GM12873 (cell line): ENCODE results near the gene TRAF1.

ENCODE experiments used
- TF ChIP-seq, protein P1 (sequence below): IDR thresholded peaks from 2 replicates; pipeline ENCODE4 v1.5.1; 2012; ENCODE audit warnings: low read depth, mild to moderate bottlenecking, moderate library complexity, low read length, control low read depth; ENCODE audit not compliant: insufficient read depth; ENCODE audit errors: missing control alignments

TRAF1 gene

DNA sequence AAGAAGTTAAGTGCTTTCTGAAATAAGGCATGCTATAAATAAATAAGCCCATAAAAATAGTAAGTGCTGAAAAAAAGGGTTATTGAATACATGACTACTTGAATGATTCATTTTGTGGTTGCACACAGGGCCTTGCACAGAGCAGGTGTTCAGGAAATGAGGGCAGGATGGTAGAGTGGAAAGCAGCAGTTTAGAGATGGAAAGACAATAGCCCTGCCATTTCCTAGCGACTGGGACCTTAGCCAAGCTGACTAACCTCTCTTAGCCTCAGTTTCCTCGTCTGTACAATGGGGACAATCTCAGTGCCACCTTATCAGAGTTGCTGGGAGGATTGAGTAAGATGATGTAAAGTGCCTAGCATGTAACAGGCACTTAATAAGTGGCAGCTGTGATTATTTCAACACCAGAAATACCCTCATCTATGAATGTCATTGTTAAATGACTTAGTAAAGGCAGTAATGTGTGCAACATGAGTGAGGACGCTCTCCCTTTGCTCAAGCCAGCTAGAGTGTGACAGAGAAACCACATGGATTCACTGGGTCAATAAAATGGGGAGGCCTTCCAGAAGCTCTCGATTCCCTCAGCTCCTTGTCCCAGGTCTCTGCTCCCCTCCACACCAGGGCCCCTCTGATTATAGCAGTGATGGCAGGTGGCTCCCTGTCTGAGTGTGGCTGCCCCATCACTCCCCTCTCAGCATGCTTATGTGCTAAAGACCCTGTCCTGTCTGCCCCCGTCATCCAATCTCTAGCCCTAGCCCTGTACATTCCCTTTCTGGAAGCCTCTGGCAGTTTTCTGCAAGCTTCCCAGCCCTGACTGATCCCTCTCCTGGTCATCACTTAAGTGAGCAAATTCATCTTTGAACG, 33.6 kb downstream of the TRAF1 start:
- TF ChIP-seq, protein P1, sequence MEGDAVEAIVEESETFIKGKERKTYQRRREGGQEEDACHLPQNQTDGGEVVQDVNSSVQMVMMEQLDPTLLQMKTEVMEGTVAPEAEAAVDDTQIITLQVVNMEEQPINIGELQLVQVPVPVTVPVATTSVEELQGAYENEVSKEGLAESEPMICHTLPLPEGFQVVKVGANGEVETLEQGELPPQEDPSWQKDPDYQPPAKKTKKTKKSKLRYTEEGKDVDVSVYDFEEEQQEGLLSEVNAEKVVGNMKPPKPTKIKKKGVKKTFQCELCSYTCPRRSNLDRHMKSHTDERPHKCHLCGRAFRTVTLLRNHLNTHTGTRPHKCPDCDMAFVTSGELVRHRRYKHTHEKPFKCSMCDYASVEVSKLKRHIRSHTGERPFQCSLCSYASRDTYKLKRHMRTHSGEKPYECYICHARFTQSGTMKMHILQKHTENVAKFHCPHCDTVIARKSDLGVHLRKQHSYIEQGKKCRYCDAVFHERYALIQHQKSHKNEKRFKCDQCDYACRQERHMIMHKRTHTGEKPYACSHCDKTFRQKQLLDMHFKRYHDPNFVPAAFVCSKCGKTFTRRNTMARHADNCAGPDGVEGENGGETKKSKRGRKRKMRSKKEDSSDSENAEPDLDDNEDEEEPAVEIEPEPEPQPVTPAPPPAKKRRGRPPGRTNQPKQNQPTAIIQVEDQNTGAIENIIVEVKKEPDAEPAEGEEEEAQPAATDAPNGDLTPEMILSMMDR, result no peak

- TF ChIP-seq, protein P1, result no peak
These were observed 34.5 kb downstream of the TRAF1 start for GRCh38 chr9:120891884-120892747.

GRCh38 chr9:120891245-120891883, 35.2 kb downstream of the TRAF1 start:
- TF ChIP-seq, protein P1, result no peak

DNA sequence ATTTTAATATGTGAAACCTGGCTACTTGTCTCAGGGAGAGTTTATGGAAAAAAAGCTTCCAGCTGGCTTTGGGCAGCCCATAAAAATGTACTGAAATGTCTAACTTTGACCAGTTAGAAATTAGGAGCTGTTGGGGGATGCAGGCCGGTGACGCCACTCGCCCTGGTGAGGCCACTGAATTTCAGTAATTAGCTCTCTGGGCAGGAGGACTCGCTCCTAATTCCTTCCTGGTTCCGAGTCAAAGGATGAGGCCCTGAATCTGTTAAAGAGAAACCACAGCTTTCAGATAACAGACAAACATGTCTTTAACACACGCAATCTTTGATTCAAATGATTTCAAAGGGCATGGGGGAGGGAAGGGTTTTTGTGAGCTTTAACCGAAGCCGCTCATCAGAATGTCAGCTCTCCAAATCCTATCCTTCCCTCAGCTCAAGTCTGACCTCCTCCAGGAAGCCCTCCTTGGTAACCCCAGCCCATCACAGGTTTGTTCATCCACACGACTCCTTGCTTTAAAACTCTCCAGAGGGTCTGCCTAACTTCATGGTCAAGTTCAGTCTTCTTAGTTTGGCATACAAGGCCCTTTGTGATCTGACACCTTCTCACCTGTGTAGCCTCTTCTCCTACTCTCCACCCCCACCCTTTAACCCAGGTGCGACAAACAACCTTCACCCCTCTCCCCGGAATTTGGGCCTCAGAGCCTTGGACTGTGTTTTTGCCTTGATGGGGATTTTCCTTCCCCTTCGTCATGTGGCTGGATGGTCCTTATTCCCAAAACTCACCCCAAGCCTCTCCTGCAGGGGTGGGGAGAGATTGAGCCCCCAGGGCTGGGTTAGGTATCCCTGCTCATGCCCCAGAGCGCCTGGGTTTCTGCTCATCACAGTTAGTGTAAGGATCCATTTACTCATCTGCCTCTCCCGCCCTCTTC, 36.0 kb downstream of the TRAF1 start:
- TF ChIP-seq, protein P1, result no peak

- TF ChIP-seq, protein P1, result no peak
These were observed 36.9 kb downstream of the TRAF1 start for GRCh38 chr9:120889606-120890271.

DNA sequence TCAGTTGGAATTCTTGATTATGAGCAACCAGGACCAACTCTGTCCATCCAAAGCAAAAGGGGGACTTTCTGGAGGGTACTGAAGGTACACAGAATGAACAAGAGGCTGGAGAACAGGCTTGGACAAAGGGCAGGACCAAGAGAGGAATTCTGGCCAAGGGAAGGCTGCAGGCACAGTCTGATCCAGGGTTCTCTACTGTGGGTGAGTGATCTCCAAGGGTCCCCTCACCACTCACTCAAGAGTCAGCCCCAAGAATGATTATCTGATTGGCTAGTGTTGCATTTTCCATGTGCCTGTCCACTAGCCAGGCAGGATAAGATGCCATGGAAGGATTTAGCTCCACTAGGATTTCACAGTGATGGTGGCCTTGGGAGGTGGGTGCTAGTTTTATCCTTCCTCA, 38.0 kb downstream of the TRAF1 start:
- TF ChIP-seq, protein P1, result no peak
